GM12872 (cell line): ENCODE measurements around the gene CYGB.
A peak's percentile ranks its signal among the peaks of the same experiment; 100 is the strongest.

Source experiments
- CTCF ChIP-seq: IDR thresholded peaks from 3 replicates; pipeline ENCODE4 v1.5.1; 2011; ENCODE audit warnings: low read depth, mild to moderate bottlenecking, low read length, moderate library complexity; ENCODE audit not compliant: insufficient read depth

Gene CYGB

GRCh38 chr17:76558198-76559095, 20.9 kb upstream of the CYGB start:
- peak; percentile 54; the same call in 2 of the 3 replicates for TF ChIP-seq CTCF

GRCh38 chr17:76557368-76558197, 20.1 kb upstream of the CYGB start:
- peak; percentile 83 for TF ChIP-seq CTCF

GRCh38 chr17:76556765-76557367, 19.4 kb upstream of the CYGB start:
- TF ChIP-seq CTCF = no peak

- no peak for TF ChIP-seq CTCF
Observed at GRCh38 chr17:76554131-76554530, 16.6 kb upstream of the CYGB start.

GRCh38 chr17:76553178-76553908, 15.8 kb upstream of the CYGB start:
- TF ChIP-seq CTCF = no peak

GRCh38 chr17:76551685-76552084, 14.2 kb upstream of the CYGB start:
- TF ChIP-seq CTCF = no peak
